GM12873 (cell line): Measurements from ENCODE around the gene ARHGEF17.

Experiments
- TF ChIP-seq, protein P1 (sequence below): IDR thresholded peaks from 2 replicates; pipeline ENCODE4 v1.5.1; 2012; ENCODE audit warnings: low read depth, mild to moderate bottlenecking, moderate library complexity, low read length, control low read depth; ENCODE audit not compliant: insufficient read depth; ENCODE audit errors: missing control alignments

The ARHGEF17 gene

DNA sequence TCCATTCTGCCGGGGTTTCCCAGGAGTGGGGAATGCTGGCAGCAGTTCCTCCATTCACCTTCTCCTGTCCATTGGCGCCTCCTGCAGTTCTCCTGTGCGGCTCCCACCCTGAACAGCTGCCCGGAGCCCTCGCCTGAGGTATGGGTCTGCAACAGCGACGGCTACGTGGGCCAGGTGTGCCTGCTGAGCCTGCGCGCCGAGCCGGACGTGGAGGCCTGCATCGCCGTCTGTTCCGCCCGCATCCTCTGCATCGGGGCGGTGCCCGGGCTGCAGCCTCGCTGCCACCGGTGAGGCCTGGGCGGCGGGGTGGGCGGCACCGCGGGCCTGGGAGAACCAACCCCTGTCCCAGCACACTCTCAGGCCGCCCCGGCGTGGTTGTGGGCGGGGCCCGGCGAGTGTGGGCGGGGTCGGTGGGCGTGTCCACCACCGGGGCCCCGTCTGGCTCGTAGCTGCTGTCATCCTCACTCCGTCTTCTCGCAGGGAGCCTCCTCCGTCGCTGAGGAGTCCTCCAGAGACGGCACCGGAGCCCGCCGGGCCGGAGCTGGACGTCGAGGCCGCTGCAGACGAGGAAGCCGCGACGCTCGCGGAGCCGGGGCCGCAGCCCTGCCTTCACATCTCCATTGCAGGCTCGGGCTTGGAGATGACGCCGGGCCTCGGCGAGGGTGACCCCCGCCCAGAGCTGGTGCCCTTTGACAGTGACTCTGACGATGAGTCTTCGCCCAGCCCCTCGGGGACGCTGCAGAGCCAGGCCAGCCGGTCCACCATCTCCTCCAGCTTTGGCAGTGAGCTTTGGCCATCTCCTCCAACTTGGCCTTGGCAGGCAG lies 54.1 kb downstream of the ARHGEF17 start:
- TF ChIP-seq, protein P1, sequence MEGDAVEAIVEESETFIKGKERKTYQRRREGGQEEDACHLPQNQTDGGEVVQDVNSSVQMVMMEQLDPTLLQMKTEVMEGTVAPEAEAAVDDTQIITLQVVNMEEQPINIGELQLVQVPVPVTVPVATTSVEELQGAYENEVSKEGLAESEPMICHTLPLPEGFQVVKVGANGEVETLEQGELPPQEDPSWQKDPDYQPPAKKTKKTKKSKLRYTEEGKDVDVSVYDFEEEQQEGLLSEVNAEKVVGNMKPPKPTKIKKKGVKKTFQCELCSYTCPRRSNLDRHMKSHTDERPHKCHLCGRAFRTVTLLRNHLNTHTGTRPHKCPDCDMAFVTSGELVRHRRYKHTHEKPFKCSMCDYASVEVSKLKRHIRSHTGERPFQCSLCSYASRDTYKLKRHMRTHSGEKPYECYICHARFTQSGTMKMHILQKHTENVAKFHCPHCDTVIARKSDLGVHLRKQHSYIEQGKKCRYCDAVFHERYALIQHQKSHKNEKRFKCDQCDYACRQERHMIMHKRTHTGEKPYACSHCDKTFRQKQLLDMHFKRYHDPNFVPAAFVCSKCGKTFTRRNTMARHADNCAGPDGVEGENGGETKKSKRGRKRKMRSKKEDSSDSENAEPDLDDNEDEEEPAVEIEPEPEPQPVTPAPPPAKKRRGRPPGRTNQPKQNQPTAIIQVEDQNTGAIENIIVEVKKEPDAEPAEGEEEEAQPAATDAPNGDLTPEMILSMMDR: no peak

DNA sequence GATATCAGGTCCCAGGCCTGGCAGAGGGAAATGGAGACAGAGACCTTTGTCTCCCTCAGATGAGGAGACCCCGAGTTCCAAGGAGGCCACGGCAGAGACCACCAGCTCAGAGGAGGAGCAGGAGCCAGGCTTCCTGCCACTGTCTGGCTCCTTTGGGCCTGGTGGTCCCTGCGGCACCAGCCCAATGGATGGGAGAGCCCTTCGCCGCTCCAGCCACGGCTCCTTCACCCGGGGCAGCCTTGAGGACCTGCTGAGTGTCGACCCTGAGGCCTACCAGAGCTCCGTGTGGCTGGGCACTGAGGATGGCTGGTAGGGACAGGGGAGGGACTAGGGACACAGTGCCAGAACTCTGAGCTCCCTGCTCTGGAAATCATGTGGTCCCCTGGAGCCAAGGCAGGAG lies 55.1 kb downstream of the ARHGEF17 start:
- TF ChIP-seq, protein P1: no peak

DNA sequence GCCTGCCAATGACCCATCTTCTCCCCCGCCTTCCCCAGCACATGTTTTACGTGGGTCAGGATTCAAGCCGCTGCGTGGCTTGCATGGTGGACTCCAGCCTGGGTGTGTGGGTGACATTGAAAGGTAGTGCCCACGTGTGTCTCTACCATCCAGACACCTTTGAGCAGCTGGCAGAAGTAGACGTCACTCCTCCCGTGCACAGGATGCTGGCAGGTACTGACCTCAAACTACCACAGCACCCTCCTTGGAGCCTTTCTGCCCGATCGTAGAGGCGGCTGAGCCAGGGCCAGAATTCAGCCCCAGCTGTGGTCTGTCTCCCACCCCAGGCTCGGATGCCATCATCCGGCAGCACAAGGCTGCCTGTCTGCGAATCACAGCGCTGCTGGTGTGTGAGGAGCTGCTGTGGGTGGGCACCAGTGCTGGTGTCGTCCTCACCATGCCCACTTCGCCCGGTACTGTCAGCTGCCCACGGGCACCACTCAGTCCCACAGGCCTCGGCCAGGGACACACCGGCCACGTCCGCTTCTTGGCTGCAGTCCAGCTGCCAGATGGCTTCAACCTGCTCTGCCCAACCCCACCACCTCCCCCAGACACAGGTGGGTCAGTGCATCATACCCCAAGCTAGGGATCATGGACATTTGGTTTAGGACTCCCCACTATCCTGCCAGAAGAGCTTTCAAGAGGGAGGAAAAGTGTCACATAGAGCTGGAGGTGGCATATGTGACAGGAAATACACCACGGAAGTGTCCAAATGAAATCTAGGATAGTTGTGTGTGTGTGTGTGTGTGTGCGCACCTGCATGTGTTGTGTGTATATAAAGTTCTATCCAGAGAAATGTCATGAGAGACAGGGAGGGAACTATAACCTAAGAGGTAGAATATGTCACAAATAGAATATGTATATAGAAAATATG lies 57.5 kb downstream of the ARHGEF17 start:
- TF ChIP-seq, protein P1: no peak

DNA sequence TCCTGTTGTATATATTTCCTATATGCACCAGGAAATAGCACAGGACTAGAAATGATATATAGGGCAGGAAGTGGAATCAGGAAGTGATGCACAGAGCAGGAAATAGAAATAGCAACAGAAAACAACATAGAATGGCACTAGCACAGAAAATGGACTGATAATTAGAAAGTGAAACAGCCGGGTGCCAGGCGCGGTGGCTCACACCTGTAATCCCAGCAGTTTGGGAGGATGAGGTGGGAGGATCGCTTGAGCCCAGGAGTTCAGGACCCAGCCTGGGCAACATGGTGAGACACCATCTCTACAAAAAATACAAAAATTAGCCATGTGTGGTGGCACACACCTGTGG lies 58.2 kb downstream of the ARHGEF17 start:
- TF ChIP-seq, protein P1: no peak

DNA sequence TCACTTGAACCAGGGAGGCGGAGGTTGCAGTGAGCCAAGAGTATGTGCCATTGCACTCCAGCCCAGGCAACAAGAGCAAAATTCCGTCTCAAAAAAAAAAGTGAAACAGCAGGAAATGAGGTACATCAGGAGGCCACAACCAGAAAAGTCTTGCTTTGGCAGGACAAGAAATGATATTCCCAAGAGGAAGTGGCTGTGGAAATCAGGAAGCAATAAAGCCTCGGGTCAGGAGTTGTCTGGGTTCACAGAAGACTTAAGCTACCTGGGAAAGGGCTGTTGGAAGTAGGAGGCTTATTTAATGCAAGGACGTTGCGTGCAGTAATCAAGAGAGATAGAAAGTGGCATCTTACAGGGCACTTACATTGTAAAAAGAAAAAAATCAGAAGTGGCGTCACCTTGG lies 58.9 kb downstream of the ARHGEF17 start:
- TF ChIP-seq, protein P1: no peak

DNA sequence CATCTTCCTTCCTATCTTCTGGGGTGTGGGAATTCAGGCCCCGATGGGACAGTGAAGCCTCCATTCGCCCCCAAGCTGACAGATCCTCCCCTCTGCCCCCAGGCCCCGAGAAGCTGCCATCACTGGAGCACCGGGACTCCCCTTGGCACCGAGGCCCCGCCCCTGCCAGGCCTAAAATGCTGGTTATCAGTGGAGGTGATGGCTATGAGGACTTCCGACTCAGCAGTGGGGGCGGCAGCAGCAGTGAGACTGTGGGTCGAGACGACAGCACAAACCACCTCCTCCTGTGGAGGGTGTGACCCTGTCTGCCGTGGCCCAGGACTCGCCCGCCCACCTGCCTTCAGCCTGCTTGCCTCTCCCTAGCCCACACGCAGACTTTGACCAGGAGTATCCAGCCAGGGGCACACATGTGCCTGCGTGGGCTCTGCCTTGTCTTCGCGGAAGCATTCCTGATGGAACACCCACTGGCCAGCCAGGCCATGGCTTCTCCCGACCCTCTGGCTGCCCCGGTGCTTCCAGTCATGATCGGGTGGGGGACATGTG lies 59.5 kb downstream of the ARHGEF17 start:
- TF ChIP-seq, protein P1: no peak
